ENCODE measurements around the gene MLLT10.

Gene MLLT10

GRCh38 chr10:21677551-21677950 is 143.5 kb downstream of the MLLT10 start:
- Histone ChIP-seq H2AFZ (no peak overlapping the region), H3K4me3 (ENCODE audit: low read depth, low read length) (no peak overlapping the region), H3K36me3 (ENCODE audit: control insufficient read depth, insufficient read depth, low read length) (no peaks in the 10 kb centered on the region), H3K27me3 (ENCODE audit: control insufficient read depth, insufficient read depth, low read length) (no peaks in the 10 kb centered on the region), H3K27ac (no peak overlapping the region), H3K4me1 (peaks cover 3% of the 10 kb centered on the region), H3K9ac (no peak overlapping the region), H3K9me3 (ENCODE audit: control insufficient read depth, low read length) (no peaks in the 10 kb centered on the region), H3K4me2 (ENCODE audit: low read length) (no peak overlapping the region), H3K79me2 (peaks cover 15% of the 10 kb centered on the region)
- TF ChIP-seq CTCF (IDR thresholded peaks at IDR 0.05), result no peak

GRCh38 chr10:21681156-21681555 is 147.1 kb downstream of the MLLT10 start:
- Histone ChIP-seq H3K9ac (no peak overlapping the region), H3K36me3 (ENCODE audit: control insufficient read depth, insufficient read depth, low read length) (no peaks in the 10 kb centered on the region), H3K9me3 (ENCODE audit: control insufficient read depth, low read length) (no peaks in the 10 kb centered on the region), H2AFZ (no peak overlapping the region), H3K27ac (no peak overlapping the region), H3K4me1 (no peaks in the 10 kb centered on the region), H3K27me3 (ENCODE audit: control insufficient read depth, insufficient read depth, low read length) (no peaks in the 10 kb centered on the region), H3K79me2 (peaks cover 6% of the 10 kb centered on the region), H3K4me3 (ENCODE audit: low read depth, low read length) (no peak overlapping the region), H3K4me2 (ENCODE audit: low read length) (no peak overlapping the region)
- TF ChIP-seq CTCF (IDR thresholded peaks at IDR 0.05), result no peak

GRCh38 chr10:21687266-21688008 is 153.4 kb downstream of the MLLT10 start:
- no peak overlapping the region for H3K4me3 ChIP-seq (ENCODE audit: low read depth, low read length)
- no peaks in the 10 kb centered on the region for H3K4me1 ChIP-seq
- H3K27ac ChIP-seq, result no peak overlapping the region
- no peak overlapping the region for H2AFZ ChIP-seq
- no peaks in the 10 kb centered on the region for H3K9me3 ChIP-seq (ENCODE audit: control insufficient read depth, low read length)
- no peak overlapping the region for H3K4me2 ChIP-seq (ENCODE audit: low read length)
- no peak for TF ChIP-seq CTCF (IDR thresholded peaks at IDR 0.05)
- H3K79me2 ChIP-seq, result peaks cover 16% of the 10 kb centered on the region
- no peaks in the 10 kb centered on the region for H3K36me3 ChIP-seq (ENCODE audit: control insufficient read depth, insufficient read depth, low read length)
- H3K27me3 ChIP-seq (ENCODE audit: control insufficient read depth, insufficient read depth, low read length), result no peaks in the 10 kb centered on the region
- no peak overlapping the region for H3K9ac ChIP-seq

- Histone ChIP-seq H2AFZ (no peak overlapping the region), H3K9ac (no peak overlapping the region), H3K4me2 (ENCODE audit: low read length) (no peak overlapping the region), H3K4me1 (no peaks in the 10 kb centered on the region), H3K27ac (no peak overlapping the region), H3K79me2 (peaks cover 18% of the 10 kb centered on the region), H3K9me3 (ENCODE audit: control insufficient read depth, low read length) (no peaks in the 10 kb centered on the region), H3K27me3 (ENCODE audit: control insufficient read depth, insufficient read depth, low read length) (no peaks in the 10 kb centered on the region), H3K36me3 (ENCODE audit: control insufficient read depth, insufficient read depth, low read length) (no peaks in the 10 kb centered on the region), H3K4me3 (ENCODE audit: low read depth, low read length) (no peak overlapping the region)
- no peak for TF ChIP-seq CTCF (IDR thresholded peaks at IDR 0.05)
These were observed 153.9 kb downstream of the MLLT10 start for GRCh38 chr10:21688009-21688332.

- Histone ChIP-seq H3K36me3 (ENCODE audit: control insufficient read depth, insufficient read depth, low read length) (no peaks in the 10 kb centered on the region), H3K4me1 (no peaks in the 10 kb centered on the region), H2AFZ (no peak overlapping the region), H3K79me2 (peaks cover 18% of the 10 kb centered on the region), H3K9ac (no peak overlapping the region), H3K4me3 (ENCODE audit: low read depth, low read length) (no peak overlapping the region), H3K27ac (no peak overlapping the region), H3K27me3 (ENCODE audit: control insufficient read depth, insufficient read depth, low read length) (no peaks in the 10 kb centered on the region), H3K4me2 (ENCODE audit: low read length) (no peak overlapping the region), H3K9me3 (ENCODE audit: control insufficient read depth, low read length) (no peaks in the 10 kb centered on the region)
- TF ChIP-seq CTCF (IDR thresholded peaks at IDR 0.05), result no peak
These were observed 154.8 kb downstream of the MLLT10 start for GRCh38 chr10:21688870-21689269.
